H1 (cell line): Measurements from ENCODE around the gene DCHS1. TPM values are rescaled to one million over a fixed set of nuclear protein-coding genes. Genes with fewer than 3 reads are reported as not detected.

Experiments
- BCL11A ChIP-seq, 2 experiments: IDR thresholded peaks; one replicate each; pipeline ENCODE4 v1.6.1; 2011; ENCODE audit warnings: low read depth in 2 of 2, low read length in 2 of 2, mild to moderate bottlenecking in 2 of 2
- CHD7 ChIP-seq: fragments of 300-600 bp; sonication (generic); IDR thresholded peaks from 2 replicates; pipeline ENCODE4 v1.7.1; 2012; ENCODE audit warnings: low read length, moderate library complexity, mild to moderate bottlenecking, inconsistent platforms; ENCODE audit not compliant: insufficient replicate concordance
- JUND ChIP-seq: IDR thresholded peaks from 2 replicates; pipeline ENCODE4 v1.6.1; 2011; ENCODE audit warnings: mild to moderate bottlenecking, improper control_type of control experiment, low read length
- KDM5A ChIP-seq: fragments of 200-600 bp; IDR thresholded peaks from 2 replicates; pipeline ENCODE4 v1.7.1; 2012; ENCODE audit warnings: mild to moderate bottlenecking, low read length, inconsistent platforms, mixed read lengths
- NRF1 ChIP-seq: IDR thresholded peaks from 2 replicates; pipeline ENCODE4 v1.6.1; 2011; ENCODE audit warnings: mild to moderate bottlenecking, low read depth, low read length, improper control_type of control experiment
- RFX5 ChIP-seq: IDR thresholded peaks from 2 replicates; pipeline ENCODE4 v1.6.1; 2011; ENCODE audit warnings: low read depth, low read length, improper control_type of control experiment, borderline replicate concordance
- polyA plus RNA-seq, 7 experiments: library from polyadenylated mRNA; depleted of rRNA in 3 of 7; stranded (reverse) in 5 of 7; unstranded in 2 of 7; fragments of >200 nt in 5 of 7; fragments of 200-250 nt in 2 of 7; gene quantifications; 1 replicate in 5 of 7; 2 replicates in 1 of 7; 4 replicates in 1 of 7; pipeline versions ENCODE4 v1.2.1 to v1.2.3, GENCODE V29; 2011 to 2013; ENCODE audit warnings: missing spikeins in 2 of 7, mixed read lengths in 2 of 7
- total RNA-seq: library from RNA; stranded (reverse); fragmentation: NEBNext Ultra II Directional; extraction: Animal tissue kit (Norgen Biotek cat#: 25700); gene quantifications from 2 replicates; pipeline ENCODE4 v1.2.1, GENCODE V29; 2021

The DCHS1 gene
- total and polyA plus RNA-seq, 2 of the 8 experiments (the other 6 are each of a cell fraction or from before 2014, with no cell fraction given) = 8.2 to 10.5 TPM

GRCh38 chr11:6664551-6664950 lies 8.9 kb upstream of the DCHS1 start (continued):
- TF ChIP-seq CHD7 = no peak
- no peak for TF ChIP-seq JUND
- no peak for TF ChIP-seq RFX5
- no peak for TF ChIP-seq KDM5A
- no peak for TF ChIP-seq BCL11A (IDR thresholded peaks at IDR 0.05; ENCODE audit: low read depth in 2 of 2, low read length in 2 of 2)
- TF ChIP-seq NRF1 = no peak
- TF ChIP-seq, all 59 proteins: peak for 0
